GM21825 (cell line): Measurements from ENCODE around the gene NELL2.

Source experiments
- ATAC-seq: cut with Tn5 transposase; IDR thresholded peaks from one replicate; pipeline ENCODE4 v1.9.1; 2021; ENCODE audit warnings: mild to moderate bottlenecking, moderate library complexity; ENCODE audit not compliant: unreplicated experiment

NELL2 gene

DNA sequence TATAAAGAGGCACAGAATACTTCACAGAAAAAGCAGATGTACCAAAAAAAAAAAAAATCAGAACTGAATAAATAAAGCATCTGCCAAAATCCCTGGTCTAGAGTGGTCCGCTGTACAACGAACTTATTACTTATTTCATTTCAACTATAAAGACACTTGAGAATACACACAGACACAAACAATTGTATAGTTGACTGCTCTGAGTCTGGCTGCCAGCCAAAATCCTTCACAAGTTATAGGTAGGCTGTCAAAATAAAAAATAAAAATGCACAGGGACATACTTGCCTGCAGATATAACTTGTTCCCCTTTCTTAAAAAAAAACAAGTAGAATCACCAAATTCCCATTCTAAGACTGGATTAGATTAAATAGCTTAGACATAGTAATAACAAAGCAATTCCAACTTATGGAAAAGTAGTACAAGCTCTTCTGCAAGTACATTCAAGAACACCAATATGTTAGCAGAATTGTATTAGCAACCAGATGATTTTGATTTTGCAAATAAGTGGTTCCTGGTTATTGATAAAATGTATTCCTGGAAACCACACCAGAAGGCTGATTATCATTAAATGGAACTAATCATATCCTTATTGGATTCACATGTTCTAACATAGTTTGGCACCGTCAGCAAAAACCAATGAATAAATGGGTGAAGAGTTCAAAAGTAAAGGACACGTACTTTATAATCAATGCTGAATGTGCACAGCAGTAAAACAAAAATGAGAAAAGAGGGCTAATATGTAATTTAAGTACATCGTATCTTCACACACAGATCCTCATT lies 248.5 kb downstream of the NELL2 start:
- ATAC-seq, result no peak

GRCh38 chr12:44626883-44627282 lies 249.2 kb downstream of the NELL2 start:
- ATAC-seq, result no peak

DNA sequence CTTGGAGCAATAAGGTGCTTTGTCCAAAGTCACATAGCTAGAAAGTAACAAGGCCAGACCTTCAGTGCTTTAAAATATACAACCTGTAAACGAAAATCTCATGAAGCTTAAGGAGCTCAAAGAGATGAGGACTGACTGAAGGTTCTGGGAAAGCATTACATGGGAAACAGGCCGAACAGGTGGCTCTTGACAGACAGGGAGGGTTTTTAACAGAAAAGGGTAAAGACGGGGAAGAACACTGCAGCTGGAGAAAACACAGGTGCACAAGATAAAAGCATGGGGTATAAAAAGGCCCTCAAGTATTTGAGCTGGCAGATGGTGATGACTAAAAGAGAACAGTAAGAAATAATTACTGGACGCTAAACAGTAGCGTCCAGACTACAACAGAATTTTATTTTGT lies 257.2 kb downstream of the NELL2 start:
- no peak for ATAC-seq

DNA sequence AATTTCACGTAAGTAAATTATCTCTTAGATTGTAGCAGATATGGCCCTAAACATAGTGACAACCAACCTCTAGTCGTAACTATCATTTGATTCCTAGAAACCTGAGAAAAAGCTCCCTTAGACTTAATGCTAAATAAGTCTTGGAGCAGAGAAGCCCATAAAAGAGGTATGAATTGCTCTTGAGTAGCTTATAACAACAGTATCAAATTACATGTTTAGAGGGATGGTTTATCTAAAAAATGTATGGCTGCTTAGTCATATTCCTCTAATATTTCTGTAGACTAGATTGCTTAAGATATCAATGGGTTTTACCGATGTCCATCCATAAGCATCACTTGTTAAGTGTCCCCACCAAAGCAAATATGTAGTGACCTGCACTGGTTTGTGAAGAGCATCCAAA lies 259.7 kb downstream of the NELL2 start:
- ATAC-seq, result no peak

DNA sequence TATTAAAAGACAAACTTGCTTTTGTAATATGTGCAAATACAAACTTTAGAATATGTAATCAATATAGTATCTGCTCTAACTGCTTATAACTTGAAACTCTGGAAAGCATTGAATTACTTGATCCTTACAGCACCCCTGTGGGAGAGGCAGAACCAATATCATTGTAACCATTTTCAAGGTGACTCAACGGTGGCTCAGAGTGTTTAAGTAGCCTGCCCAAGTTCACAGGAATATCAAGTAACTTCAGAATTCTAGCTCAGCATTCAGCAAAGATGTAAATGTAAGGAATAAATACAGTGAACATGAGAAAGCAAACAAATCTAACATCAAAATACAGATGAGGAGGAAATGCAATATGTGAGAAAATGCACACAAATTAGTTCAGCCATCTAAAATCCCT lies 264.6 kb downstream of the NELL2 start:
- no peak for ATAC-seq

- ATAC-seq, result no peak
Observed at GRCh38 chr12:44603701-44604100, 272.4 kb downstream of the NELL2 start.

DNA sequence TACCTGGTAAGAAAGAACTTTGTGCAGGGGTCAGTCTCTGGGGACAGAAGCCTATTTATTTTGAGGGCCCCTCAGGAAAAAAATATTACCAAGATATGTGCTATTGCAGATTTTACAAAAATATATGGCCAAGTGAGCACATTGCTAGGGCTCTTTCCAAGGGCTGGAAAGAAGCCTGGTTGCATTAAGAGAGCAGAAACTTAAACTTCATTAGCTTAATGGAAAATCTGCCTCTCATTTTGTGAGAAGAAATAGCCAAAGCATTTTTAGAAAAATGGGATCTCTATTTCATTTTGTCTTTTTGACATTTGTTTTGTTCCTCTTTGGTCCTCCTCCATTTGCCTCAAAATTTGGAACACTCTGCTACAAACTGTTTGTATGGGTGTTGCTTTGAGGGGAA lies 283.5 kb downstream of the NELL2 start:
- ATAC-seq, result no peak

DNA sequence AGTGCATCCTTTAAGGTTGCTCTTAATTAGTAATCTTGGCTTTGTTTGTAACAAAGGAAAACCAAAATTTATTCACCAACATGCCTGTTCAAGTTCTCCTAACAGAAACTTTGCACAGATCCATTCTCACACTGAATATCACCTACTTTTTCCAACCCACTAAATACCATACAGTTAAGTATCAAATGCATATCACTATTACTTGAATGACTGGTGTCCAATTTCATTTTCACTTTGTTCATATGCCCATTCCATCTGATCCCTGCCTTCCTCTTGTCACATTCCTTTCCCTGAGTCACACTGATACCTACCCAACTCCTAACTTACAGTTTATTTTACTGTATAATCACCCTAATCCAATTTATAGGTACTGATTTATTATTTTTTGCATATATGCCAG lies 286.4 kb downstream of the NELL2 start:
- ATAC-seq, result no peak

DNA sequence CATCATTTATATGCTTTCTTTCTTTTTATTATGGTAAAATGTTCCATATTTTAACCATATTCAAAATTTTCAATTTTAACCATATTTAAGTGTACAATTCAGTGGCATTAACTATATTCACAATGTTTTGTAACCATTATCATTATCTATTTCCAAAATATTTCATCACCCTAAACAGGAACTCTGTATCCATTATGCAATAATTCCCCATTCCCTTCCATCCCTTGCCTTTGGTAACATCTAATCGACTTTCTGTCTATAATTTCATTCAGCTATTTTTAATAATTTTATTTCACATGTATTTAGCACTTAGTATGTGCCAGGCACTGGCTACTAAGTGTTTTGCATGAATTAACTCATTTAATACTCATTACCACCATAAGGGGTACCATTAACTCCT lies 287.5 kb downstream of the NELL2 start:
- ATAC-seq, result no peak

DNA sequence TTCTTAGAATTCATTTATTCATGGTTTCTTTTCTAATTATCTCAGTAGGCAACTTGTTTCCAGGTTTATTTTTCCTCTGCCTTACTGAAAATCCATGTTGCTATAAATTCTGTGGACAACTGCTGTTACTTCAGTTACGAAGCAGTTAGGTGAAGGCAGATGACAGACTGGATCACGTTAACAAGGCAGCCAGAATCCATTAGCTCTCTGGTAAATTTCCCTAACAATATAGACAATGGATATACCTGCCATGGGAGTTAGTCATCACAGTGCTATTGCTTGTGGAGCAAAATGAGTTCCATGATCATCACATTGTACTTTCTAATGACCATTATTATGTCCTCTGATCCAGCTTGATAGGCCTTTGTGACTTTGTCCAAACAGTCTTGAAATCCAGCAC lies 291.5 kb downstream of the NELL2 start:
- ATAC-seq, result no peak

GRCh38 chr12:44582521-44582920 lies 293.6 kb downstream of the NELL2 start:
- no peak for ATAC-seq

DNA sequence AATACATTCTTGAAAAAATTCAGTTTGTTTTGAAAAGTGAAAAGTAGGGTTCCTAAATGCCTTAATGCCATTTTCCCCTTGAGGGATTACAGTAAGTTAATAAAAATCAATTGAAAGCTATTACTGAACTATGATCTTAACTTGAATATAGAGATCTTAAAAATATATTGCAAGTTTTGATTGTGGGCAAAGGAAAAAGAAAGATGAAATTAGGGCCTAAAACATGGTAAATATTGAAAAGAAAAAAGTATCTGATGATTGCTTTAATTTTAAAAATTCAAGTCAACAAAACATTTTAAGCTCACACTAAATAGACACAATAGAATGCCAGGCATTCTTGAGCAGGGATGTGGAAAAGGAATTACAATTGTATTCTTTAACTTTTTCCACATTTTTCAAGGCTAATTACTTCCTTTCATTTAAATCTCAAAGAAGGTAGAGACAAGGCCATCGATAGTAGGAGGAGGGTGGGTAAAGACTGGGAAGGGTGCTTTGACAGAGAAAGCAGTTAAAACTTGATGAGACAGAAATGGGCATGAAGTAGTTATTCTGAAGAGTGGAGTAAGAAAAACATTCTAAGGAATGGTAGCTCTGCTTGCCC lies 294.4 kb downstream of the NELL2 start:
- ATAC-seq, result no peak

DNA sequence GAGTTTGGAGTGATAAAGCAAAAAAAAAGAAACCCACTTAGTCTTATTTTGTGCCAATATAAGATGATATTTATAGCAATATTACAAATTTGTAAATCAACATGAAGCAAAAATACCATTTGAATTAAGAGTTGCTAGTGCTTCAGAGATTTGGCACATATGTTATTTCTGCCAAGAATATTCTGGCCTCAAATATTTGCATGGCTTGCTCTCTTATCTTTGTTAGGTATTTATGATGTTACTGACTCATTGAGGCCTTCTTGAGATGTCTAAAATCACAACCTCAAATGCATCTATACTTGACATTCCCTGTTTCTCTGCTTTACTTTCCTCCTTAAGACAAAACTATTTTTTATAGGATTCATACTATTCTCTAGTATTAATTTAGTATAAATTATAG lies 301.5 kb downstream of the NELL2 start:
- ATAC-seq, result no peak

GRCh38 chr12:44573723-44574122 lies 302.4 kb downstream of the NELL2 start:
- no peak for ATAC-seq

- no peak for ATAC-seq
Observed at GRCh38 chr12:44571006-44571550, 305.0 kb downstream of the NELL2 start.

GRCh38 chr12:44570036-44570583 lies 306.0 kb downstream of the NELL2 start:
- no peak for ATAC-seq

DNA sequence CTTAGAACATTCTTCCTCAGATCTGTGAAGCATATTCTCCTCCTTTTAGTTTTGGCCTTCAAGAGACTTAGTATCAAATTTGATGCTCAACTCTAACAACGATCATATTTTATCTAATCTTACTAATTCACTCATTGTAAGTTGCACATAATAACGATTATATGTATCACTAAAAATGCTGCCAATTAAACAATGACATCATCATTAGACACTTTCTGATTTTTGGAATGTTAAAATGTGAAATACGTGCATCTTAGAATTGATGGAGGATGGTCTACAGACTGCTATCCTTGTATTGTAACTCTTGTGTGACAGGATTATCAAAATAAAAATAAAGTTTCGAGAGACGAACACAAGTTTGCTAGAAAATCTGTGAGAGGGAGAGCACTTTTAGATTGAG lies 311.0 kb downstream of the NELL2 start:
- no peak for ATAC-seq

DNA sequence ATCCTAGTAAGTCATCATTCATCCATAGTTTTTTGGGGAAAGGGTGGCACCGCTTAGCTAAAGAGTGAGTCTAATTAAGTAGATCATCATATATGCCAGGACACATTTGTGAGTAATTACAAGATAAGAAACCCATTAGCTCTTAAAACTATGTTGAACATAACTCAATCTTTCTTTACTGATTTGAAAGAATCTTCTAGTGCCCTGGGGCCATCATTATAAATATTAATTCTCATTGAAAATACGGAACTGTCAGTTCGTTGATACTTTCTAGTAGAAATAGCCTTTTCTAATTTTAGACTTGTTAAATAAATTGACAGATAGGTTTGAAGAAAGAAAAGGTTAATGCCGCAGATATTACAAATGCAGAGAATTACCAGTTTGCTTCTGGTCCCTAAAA lies 312.6 kb downstream of the NELL2 start:
- ATAC-seq, result no peak

- ATAC-seq, result no peak
Observed at GRCh38 chr12:44558340-44559100, 317.6 kb downstream of the NELL2 start.

DNA sequence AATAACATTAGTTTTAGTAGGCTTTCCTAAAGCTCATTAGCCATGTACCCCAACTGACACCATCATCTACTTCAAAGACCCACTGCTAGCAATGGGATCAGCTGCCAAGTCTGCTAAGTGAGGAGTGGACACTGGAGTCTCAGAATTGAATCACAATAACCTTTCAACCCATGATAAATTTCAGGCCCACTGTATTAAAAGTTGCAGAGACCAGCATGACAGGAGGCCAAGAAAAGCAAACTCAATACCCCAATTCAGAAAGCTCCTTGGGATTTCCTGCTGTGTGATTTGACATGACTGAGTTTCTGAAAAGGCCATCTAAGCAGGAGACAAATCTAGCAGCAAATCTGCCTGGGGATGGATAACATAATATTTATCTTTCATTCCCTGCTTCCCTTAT lies 320.7 kb downstream of the NELL2 start:
- ATAC-seq, result no peak

GRCh38 chr12:44551631-44552030 lies 324.5 kb downstream of the NELL2 start:
- no peak for ATAC-seq
